Inflammatory macrophage treated with lipopolysaccharide for 1 hour (primary cell): ENCODE data around the gene C9orf78.

Experiments
- DNase-seq, 2 donors: peaks; one replicate each; pipeline ENCODE4 v3.0.0-alpha.2; 2020 to 2022

C9orf78 gene

GRCh38 chr9:129835128-129835859 is at the start of gene C9orf78, which contains the start of gene USP20:
TSS of gene C9orf78 (minus strand) at chr9:129835275. CDS start at chr9:129835221, 54 bp downstream.
TSS of gene USP20 (plus strand) at chr9:129835458. CDS start at chr9:129852556, 17,098 bp downstream.
- peak; percentile 94 to 98 for DNase-seq

- DNase-seq = peak; percentile 83 to 88
These were observed 49.3 kb upstream of the C9orf78 start for GRCh38 chr9:129884220-129885017.

GRCh38 chr9:129881547-129882324 is 46.7 kb upstream of the C9orf78 start:
- no peak for DNase-seq

GRCh38 chr9:129880654-129881546 is 45.8 kb upstream of the C9orf78 start:
- DNase-seq = no peak

- DNase-seq = no peak
These were observed 45.0 kb upstream of the C9orf78 start for GRCh38 chr9:129879991-129880653.

GRCh38 chr9:129879103-129879699 is 44.1 kb upstream of the C9orf78 start:
- DNase-seq = no peak

- DNase-seq = no peak
These were observed 43.2 kb upstream of the C9orf78 start for GRCh38 chr9:129878291-129878690.

GRCh38 chr9:129876815-129877214 is 41.7 kb upstream of the C9orf78 start:
- DNase-seq = no peak

GRCh38 chr9:129875687-129876395 is 40.8 kb upstream of the C9orf78 start:
- no peak for DNase-seq

GRCh38 chr9:129875181-129875611 is 40.1 kb upstream of the C9orf78 start:
- DNase-seq = no peak

GRCh38 chr9:129874261-129875101 is 39.4 kb upstream of the C9orf78 start:
- no peak for DNase-seq

- DNase-seq = no peak
These were observed 38.6 kb upstream of the C9orf78 start for GRCh38 chr9:129873563-129874190.

- no peak for DNase-seq
These were observed 36.0 kb upstream of the C9orf78 start for GRCh38 chr9:129871046-129871445.

GRCh38 chr9:129869585-129870501 is 34.8 kb upstream of the C9orf78 start:
- no peak for DNase-seq

GRCh38 chr9:129868872-129869486 is 33.9 kb upstream of the C9orf78 start:
- DNase-seq = no peak

GRCh38 chr9:129868023-129868871 is 33.2 kb upstream of the C9orf78 start:
- no peak for DNase-seq
